GM18505 (cell line): ENCODE measurements around the gene TWIST2.

ENCODE experiments used
- ATAC-seq: cut with Tn5 transposase; IDR thresholded peaks from one replicate; pipeline ENCODE4 v1.9.1; 2021; ENCODE audit not compliant: unreplicated experiment
- POLR2A ChIP-seq: IDR thresholded peaks from 4 replicates; pipeline ENCODE4 v1.6.1; 2011; ENCODE audit warnings: borderline replicate concordance; ENCODE audit not compliant: insufficient read depth, insufficient read length; ENCODE audit errors: extremely low read depth

TWIST2 gene

DNA sequence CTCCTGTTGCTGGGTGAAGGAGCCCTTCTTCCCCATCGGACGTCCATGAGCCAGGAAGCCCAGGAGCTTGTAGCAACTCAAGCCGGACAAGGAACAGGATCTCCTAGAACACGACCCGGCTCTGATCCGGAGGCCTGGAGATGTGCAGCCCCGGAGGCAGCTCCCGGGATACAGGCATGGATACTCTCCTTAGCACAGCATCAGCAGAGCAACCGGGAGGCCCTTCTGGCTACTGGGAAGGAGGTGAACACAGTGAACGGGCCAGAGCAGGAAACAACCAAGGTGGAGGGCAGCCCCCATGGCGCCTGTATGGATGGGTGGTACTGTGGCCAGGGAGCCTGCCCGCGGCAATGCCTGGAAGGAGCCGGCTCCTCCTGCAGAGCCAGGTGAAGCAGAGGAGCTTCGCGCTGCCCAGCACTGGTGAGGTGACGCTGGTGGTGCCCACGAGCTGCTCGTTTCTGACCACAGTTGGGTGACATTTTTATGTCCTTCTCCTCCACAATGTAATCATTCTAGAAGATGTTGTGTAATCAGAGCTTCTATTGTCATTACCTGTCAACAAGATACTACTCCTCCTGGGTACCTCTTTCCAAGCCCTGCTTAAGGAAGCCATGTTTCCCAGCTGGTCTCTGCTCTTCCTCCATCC lies 94.3 kb downstream of the TWIST2 start:
- ATAC-seq = no peak
- TF ChIP-seq POLR2A = no peak

DNA sequence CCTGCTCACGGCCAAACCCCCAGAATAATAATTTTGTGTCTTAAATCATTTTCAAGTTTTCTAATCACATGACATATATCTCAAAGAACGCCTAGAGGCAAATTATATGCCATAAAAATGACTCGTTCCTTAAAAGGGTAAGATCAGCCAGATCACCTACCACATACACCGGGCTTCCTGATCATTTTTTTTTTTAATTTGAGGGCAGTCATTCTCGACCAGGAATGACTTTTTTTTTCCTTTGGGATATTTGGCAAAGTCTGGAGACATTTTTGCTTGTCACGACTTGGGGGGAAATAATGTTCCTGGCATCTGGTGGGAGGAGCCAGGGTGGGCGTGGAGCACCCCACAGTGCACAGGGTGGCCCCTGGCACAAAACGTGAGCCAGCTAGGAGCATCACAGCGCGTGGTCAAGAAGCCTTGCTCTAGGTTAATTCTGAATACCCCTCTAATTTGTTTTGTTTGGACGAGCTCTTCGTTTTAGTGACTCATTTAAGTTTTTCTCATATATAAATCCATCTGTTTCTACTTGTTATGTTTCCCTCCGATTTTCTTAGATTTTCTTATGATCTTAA lies 94.9 kb downstream of the TWIST2 start:
- ATAC-seq = no peak
- TF ChIP-seq POLR2A = no peak

DNA sequence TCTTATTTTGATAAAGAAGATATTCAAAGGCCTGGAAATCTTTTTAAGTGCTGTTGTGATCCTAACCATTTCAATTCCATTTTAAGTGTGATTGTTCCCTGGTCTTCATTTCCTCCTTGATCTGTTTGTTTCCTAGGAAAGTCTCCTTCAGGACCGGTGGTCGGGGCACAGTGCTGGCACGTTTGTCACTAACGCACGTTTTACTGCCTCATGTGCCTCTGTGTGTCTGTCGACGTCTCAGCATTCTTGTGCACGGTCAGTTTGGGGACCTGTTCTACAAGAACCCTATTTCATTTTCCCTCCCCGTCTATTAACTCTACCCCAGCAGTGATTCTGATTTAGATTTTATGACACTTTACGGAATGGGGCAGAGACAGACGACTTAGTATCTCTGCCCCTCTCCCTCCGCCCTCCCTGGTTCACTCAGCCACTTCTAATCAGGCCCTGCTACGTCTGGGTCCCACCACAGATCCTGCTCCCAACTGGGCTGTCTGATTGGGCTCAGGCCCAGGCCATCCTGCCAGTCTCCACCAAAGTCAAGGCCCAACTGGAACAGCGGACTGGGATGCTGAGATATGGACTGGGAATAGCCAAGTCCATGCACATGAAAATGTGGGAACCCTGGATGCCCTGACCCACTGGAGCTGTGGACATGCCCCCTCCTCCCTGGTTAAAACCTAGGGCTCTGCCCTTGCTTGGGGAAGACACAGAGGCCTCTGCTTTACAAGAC lies 95.6 kb downstream of the TWIST2 start:
- no peak for TF ChIP-seq POLR2A

DNA sequence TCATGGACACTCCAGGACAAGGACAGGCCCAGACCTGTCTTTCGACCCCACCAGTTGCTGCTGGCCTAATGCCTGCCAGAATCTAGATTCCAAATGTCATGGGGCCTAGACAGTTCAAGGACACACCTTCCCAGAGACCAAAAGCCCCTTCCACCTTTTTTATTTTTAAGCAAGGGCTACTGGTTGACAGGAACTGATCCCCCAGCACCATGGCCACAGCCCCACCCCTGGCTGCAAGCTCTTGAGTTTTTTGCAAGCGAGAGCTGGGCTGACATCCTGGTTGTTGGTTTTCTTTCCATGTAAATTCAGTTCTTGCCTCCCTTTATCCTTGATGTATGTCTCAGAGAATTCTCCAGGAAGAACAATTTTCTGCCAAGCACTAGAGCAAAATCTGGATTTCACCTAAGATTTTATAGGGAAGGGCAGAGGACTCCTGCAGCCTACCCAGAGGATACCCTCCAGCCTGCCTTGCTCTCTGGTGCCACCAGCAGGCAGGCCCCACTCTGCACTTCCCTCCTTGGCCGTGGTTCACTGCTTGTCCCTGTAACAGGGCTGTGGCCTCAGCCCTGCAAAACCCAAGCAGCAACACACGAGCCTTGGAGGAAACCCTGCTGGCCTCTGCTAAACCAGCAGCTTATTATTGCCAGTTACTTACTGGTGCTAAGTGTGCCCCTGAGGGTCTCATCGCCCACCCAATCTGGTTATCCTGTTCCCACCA lies 97.7 kb downstream of the TWIST2 start:
- no peak for ATAC-seq
- TF ChIP-seq POLR2A = no peak

More for the DNA sequence above, 95.6 kb downstream of the TWIST2 start:
- no peak for ATAC-seq

DNA sequence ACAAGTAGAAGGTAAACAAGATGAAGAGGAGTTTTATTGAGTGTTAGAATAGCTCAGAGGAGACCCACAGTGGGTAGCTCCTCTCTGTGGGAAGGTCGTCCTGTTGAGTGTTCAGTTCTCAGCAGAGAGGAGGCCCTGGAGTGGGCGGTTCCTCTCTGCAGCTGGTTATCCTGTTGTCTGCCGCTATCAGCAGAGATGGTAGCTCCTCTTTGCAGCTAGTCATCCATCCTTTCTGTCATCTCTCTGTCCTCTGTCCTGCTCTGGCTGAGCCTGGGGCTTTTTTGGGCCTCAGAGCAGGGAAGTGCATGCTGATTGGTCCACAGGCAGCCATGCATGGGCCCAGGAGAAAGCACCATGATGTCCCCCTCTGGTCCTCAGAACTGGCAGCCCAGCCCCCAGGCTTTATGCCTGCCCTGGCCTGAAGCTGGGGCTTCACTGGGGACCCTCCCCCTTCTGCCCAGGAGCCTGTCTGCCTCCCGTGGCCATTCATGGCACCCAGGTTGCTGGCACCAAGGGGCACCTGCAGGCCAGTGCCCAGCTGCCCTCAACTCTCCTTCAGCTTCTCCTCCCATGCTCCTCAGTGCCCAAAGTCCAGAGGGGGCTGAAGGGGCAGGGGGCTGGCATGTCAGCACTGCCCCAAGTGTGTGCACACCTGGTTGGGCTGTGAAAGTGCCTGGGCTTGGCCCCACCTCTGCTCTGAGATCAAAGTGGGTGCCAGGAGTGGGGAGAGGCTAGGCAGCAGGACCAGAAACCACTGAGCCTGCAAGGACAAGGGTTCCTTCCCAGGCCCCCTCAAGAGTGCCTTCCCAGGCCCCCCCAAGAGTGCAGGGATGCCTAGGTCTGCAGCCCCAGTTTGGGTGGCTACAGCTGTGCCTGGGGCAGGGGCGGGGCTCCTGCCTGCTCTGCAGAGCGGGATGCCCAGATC lies 98.7 kb downstream of the TWIST2 start:
- no peak for TF ChIP-seq POLR2A
- ATAC-seq = no peak

DNA sequence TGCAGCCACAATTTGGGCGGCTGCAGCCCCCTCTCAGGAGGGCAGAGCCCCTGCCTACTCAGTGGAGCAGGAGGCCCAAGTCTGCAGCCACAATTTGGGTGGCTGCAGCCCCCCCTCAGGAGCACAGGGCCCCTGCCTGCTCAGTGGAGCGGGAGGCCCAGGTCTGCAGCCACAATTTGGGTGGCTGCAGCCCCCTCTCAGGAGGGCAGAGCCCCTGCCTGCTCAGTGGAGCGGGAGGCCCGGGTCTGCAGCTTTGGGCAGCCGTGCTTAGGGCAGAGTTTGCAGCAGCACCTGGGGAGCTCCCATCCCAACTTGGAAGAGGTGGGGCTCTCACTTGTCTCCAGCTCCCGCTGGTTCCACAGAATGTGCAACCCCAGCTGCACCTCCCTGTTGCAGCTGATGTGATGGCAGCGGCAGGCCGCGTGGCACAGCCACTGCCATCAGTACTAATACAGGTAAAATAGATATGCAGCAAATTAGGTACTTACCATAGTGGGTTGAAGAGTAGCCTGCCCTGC lies 99.4 kb downstream of the TWIST2 start:
- no peak for TF ChIP-seq POLR2A
- ATAC-seq = no peak

DNA sequence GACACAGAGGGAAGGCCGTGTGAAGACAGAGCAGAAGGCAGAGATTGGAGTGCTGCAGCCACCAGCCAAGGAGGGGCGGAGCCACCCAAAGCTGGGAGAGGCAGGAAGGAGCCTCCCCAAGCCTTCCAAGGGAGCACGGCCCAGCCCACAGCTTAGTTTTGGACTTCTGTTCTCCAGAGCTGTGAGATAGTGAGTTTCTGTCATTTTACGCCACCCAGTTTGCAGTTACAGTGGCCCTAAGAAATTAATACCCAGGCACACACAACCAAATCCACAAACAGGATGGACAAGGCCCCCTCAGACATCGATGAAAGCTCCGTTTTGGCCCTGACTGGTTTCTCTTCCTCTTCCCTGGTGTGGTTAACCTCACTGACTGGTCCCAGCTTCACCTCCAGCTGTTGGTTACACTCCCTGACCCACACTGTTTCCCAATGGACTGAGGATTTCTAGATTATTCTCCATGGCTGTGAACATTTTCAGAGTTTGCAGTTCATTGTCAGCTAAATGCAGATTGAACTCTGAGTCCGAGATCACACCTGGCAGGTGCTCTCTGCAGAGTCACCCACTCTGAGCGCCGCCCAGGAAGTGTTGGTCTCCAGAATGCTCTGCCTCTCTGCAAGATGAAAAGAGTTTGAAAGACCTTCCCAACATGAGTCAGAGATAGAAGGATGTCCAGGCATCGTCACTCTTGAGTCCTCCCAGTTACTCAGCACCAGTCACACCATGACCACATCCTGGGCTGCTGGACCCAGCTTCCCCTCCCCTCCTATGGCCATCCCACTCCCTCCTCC lies 100.2 kb downstream of the TWIST2 start:
- no peak for ATAC-seq
- TF ChIP-seq POLR2A = no peak

DNA sequence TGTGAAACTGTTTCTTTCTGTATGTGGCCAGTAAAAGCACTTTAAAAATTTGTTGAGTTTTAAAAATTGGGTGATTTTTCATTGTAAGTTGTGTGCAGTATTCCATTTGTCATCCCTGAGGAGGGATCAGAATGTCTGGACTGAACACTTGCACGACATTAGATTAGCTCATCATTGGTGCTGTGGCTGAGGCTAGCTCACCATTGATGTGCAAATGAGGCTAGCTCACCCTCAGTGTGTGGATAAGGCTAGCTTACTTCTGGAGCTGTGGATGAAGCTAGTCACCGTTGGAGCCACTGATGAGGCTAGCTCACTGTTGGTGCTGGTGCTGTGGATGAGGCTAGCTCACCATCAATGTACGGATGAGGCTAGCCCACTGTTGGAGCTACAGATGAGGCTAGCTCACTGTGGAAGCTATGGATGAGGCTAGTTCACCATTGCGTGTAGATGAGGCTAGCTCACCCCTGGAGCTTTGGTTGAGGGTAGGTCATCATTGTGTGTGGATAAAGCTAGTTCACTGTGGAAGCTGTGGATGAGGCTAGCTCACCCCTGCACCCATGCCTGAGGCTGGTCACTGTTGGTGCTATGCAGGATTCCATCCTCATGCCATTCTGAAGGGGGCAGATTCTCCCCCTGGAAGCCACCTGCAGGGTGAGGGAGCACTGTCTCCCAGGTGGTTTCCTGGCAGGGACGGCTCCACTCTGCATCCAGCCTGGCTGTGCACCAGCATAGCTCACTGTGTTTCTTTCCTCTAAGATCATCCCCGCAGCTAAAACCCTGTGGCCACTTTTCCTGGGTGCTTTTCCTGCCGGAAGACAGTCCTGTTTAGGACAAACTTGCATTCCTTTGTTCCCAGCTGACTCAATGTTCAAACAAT lies 101.1 kb downstream of the TWIST2 start:
- TF ChIP-seq POLR2A = no peak
- ATAC-seq = no peak

DNA sequence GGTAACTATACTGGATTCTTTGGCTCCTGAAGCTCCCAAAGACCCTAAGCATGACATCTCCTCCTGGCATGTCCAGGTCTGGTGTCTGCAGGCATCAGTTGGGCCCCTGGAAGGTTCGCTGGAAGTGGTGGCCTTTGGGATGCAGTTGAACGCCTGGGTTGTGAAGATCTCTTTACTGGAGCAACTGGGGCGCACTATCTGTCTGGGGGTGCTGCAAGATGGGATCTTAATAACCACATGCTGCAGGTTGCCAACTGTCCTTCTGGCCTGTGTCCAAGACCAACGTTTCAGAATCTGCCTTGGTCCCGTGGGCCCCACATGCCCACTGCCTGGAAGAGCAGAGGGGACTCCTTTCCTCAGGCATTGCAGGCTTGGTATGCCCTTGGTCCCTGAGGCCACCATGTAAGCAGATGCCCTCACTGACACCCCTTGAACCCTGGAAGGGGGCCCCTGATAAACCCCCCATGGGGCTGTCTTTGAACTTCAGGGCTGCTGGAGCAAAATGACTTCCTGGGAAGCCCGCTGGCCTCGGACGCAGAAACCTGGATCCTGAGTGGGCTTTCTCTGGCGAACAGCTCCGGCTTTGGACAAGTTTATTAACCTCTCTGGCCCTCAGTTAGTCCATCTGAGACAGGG lies 101.9 kb downstream of the TWIST2 start:
- TF ChIP-seq POLR2A = no peak
- no peak for ATAC-seq

DNA sequence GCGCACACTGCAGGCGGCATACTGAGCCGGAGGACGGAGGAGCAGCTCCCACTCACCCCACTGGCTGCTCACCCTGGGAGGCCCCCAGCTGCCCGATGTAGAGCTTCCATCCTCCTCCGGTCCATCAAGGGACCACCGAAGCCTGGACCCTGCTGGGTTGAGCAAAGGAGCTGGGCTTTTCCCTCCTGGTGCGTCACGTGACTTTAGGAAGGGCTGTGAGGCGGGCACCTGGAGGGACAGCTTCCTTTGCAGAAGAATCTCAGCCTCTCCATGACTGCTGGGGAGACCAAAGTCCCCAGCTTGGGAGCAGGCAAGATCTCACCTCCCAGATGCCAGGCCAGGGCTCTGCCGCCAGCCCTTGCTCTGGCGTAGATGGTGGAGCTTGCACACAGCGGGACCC lies 102.7 kb downstream of the TWIST2 start:
- no peak for ATAC-seq
- no peak for TF ChIP-seq POLR2A
